A549 (cell line): Measurements from ENCODE around the gene XPR1. TPM values are rescaled to one million over a fixed set of nuclear protein-coding genes. Genes with fewer than 3 reads are reported as not detected.

Source experiments
- ATAC-seq, 2 experiments: fragments of 200-7000 bp in 1 of 2; fragments of >200 bp in 1 of 2; cut with Nextera tagmentation in 1 of 2; cut with Tn5 transposase in 1 of 2; 3 replicates each; pipeline versions ENCODE4 v1.8.0 to v1.9.1; 2018 to 2020; ENCODE audit warnings: mild to moderate bottlenecking in 1 of 2, moderate library complexity in 1 of 2
- CTCF ChIA-PET: fragments of 300-600 bp; sonication (Branson Sonifier 250); formaldehyde crosslinking; extraction: SDS; loops from one replicate; lab custom pipeline; 2021; ENCODE audit warnings: antibody characterized with exemption, inconsistent platforms; lab: Yijun Ruan, JAX
- POLR2A ChIA-PET: fragments of 350-600 bp; formaldehyde crosslinking; extraction: SDS; loops from one replicate; lab custom pipeline; 2021; ENCODE audit warnings: antibody characterized with exemption, inconsistent platforms; lab: Yijun Ruan, JAX
- DNase-seq, 2 experiments: peaks; one replicate each; pipeline versions ENCODE4 v3.0.0 to v3.0.0-alpha.2; 2011 to 2016; ENCODE audit warnings: low read depth in 1 of 2, low spot score in 1 of 2
- FAIRE-seq: peaks from 2 replicates; lab custom pipeline; 2011; peaks lifted over from hg19 to GRCh38; lab: Jason Lieb, UNC
- H3K27ac ChIP-seq, 2 experiments: fragments of >200 bp; sonication (Bioruptor Twin); formaldehyde crosslinking; 3 replicates each; pipeline ENCODE4 v1.5.1; 2016 to 2017
- H3K4me1 ChIP-seq: fragments of >200 bp; sonication (Bioruptor Twin); formaldehyde crosslinking; 3 replicates; pipeline ENCODE4 v1.6.1; 2016
- H3K4me2 ChIP-seq: fragments of >200 bp; sonication (Bioruptor Twin); formaldehyde crosslinking; 3 replicates; pipeline ENCODE4 v1.6.1; 2016
- H3K4me3 ChIP-seq: fragments of >200 bp; sonication (Bioruptor Twin); formaldehyde crosslinking; 3 replicates; pipeline ENCODE4 v1.5.1; 2016
- H3K9me3 ChIP-seq: fragments of >200 bp; sonication (Bioruptor Twin); formaldehyde crosslinking; 3 replicates; pipeline ENCODE4 v1.6.1; 2016
- ATOH8 ChIP-seq: fragments of 250-450 bp; sonication (Bioruptor Pico); IDR thresholded peaks from 2 replicates; pipeline ENCODE4 v1.5.0; 2020; ENCODE audit warnings: low read depth, mild to moderate bottlenecking, moderate library complexity
- BCL3 ChIP-seq: fragments of >200 bp; sonication (Bioruptor Twin); formaldehyde crosslinking; IDR thresholded peaks from 3 replicates; pipeline ENCODE4 v1.6.1; 2016
- EHF ChIP-seq: fragments of 250-450 bp; sonication (Bioruptor Pico); IDR thresholded peaks from 2 replicates; pipeline ENCODE4 v1.5.0; 2020; ENCODE audit warnings: mild to moderate bottlenecking
- EP300 ChIP-seq, 2 experiments: fragments of >200 bp; sonication (Bioruptor Twin); formaldehyde crosslinking; IDR thresholded peaks; 2 replicates in 1 of 2; 3 replicates in 1 of 2; pipeline ENCODE4 v1.6.1; 2016 to 2017
- ESRRA ChIP-seq: fragments of 150-350 bp; IDR thresholded peaks from 2 replicates; pipeline ENCODE4 v1.6.1; 2014; ENCODE audit warnings: mild to moderate bottlenecking, low read length, borderline replicate concordance
- FOXS1 ChIP-seq: fragments of 250-450 bp; sonication (Bioruptor Pico); IDR thresholded peaks from 2 replicates; pipeline ENCODE4 v1.5.0; 2020; ENCODE audit warnings: mild to moderate bottlenecking, moderate library complexity
- HDAC2 ChIP-seq: fragments of 200-600 bp; sonication (generic); IDR thresholded peaks from 2 replicates; pipeline ENCODE4 v1.6.1; 2016
- HMGXB4 ChIP-seq: fragments of 250-450 bp; sonication (Bioruptor Pico); IDR thresholded peaks from 2 replicates; pipeline ENCODE4 v1.5.0; 2021; ENCODE audit warnings: mild to moderate bottlenecking, moderate library complexity, borderline replicate concordance
- HOXA7 ChIP-seq: fragments of 250-450 bp; sonication (Bioruptor Pico); IDR thresholded peaks from 2 replicates; pipeline ENCODE4 v1.5.0; 2020; ENCODE audit warnings: mild to moderate bottlenecking, moderate library complexity
- HOXB13 ChIP-seq: fragments of 250-450 bp; sonication (Bioruptor Pico); IDR thresholded peaks from 2 replicates; pipeline ENCODE4 v1.5.0; 2020; ENCODE audit warnings: low read depth, mild to moderate bottlenecking, moderate library complexity
- JUN ChIP-seq, 2 experiments: fragments of >200 bp; sonication (Bioruptor Twin); formaldehyde crosslinking; IDR thresholded peaks; 2 replicates in 1 of 2; 3 replicates in 1 of 2; pipeline ENCODE4 v1.6.1; 2016 to 2017
- KDM1A ChIP-seq: fragments of 200-600 bp; sonication (generic); IDR thresholded peaks from 2 replicates; pipeline ENCODE4 v1.6.1; 2016; ENCODE audit warnings: low read depth, mild to moderate bottlenecking
- KDM5A ChIP-seq: fragments of 200-600 bp; sonication (generic); IDR thresholded peaks from 2 replicates; pipeline ENCODE4 v1.6.1; 2016; ENCODE audit warnings: antibody characterized with exemption, mild to moderate bottlenecking
- MAFK ChIP-seq: fragments of 450-650 bp; IDR thresholded peaks from 2 replicates; pipeline ENCODE4 v1.6.1; 2014; ENCODE audit not compliant: partially characterized antibody
- MAX ChIP-seq: IDR thresholded peaks from 2 replicates; pipeline ENCODE4 v1.6.1; 2012
- NFE2L2 ChIP-seq: fragments of 150-350 bp; conservative IDR thresholded peaks from 2 replicates; pipeline ENCODE4 v1.6.1; 2014; ENCODE audit warnings: low read length
- POLR2A ChIP-seq: IDR thresholded peaks from 2 replicates; pipeline ENCODE4 v1.6.1; 2012; ENCODE audit warnings: mild to moderate bottlenecking, low read length
- RAD21 ChIP-seq, 2 experiments: fragments of >200 bp in 1 of 2; sonication (Bioruptor Twin) in 1 of 2; formaldehyde crosslinking in 1 of 2; IDR thresholded peaks in 1 of 2; conservative IDR thresholded peaks in 1 of 2; 2 replicates in 1 of 2; 3 replicates in 1 of 2; pipeline ENCODE4 v1.6.1; 2012 to 2018; ENCODE audit warnings: inconsistent platforms in 1 of 2
- RNF2 ChIP-seq: fragments of 200-600 bp; sonication (generic); IDR thresholded peaks from 2 replicates; pipeline ENCODE4 v1.6.1; 2016; ENCODE audit warnings: low read depth, mild to moderate bottlenecking, antibody characterized with exemption, moderate library complexity, borderline replicate concordance
- SREBF2 ChIP-seq: fragments of 450-650 bp; IDR thresholded peaks from 2 replicates; pipeline ENCODE4 v1.6.1; 2014; ENCODE audit warnings: mild to moderate bottlenecking, moderate library complexity
- TFCP2L1 ChIP-seq: fragments of 250-450 bp; sonication (Bioruptor Pico); IDR thresholded peaks from 2 replicates; pipeline ENCODE4 v1.5.0; 2021; ENCODE audit warnings: mild to moderate bottlenecking
- TP53 ChIP-seq: fragments of 250-450 bp; sonication (Bioruptor Pico); IDR thresholded peaks from 2 replicates; pipeline ENCODE4 v1.5.0; 2021; ENCODE audit warnings: mild to moderate bottlenecking, moderate library complexity
- USF2 ChIP-seq: fragments of 450-650 bp; IDR thresholded peaks from 2 replicates; pipeline ENCODE4 v1.6.1; 2014; ENCODE audit warnings: antibody characterized with exemption
- ZSCAN20 ChIP-seq: fragments of 250-450 bp; sonication (Bioruptor Pico); IDR thresholded peaks from 2 replicates; pipeline ENCODE4 v1.8.0; 2022; ENCODE audit warnings: mild to moderate bottlenecking, moderate library complexity
- WGBS: methylation state at CpG from one replicate; pipeline ENCODE4 v1.1.6; 2017; ENCODE audit errors: missing lambda C conversion rate; 5-methylcytosine and 5-hydroxymethylcytosine counted together
- polyA plus RNA-seq, 4 experiments: library from polyadenylated mRNA; depleted of rRNA in 3 of 4; stranded (reverse); fragments of >200 nt; fragmentation: RNase III in 1 of 4; extraction: RNeasy Plus Mini Kit Qiagen cat#74134 plus additional on column Dnase treatment in 1 of 4; gene quantifications; 2 replicates in 3 of 4; 3 replicates in 1 of 4; pipeline ENCODE4 v1.2.3, GENCODE V29; 2011 to 2017

Gene XPR1
- polyA plus RNA-seq, 2 of the 4 experiments (the other 2 are of a cell fraction) = 37.5 to 86.1 TPM

GRCh38 chr1:180892675-180893074 is 260.9 kb downstream of the XPR1 start:
- FAIRE-seq (no peak), DNase-seq (no peak), ATAC-seq (no peak)
- ChIA-PET CTCF (interaction anchor here (0.7 to 1.1 kb wide), 4 partner anchors 111 to 256 kb away, joined by 3 read pairs; no protein-coding TSS in a partner anchor), POLR2A (no interaction called here)
- 95% methylated on average over 2 of the region's 2 CpGs for WGBS
- H3K9me3 ChIP-seq = no peaks in the 10 kb centered on the region
- no peak overlapping the region for H3K4me3 ChIP-seq
- TF ChIP-seq HOXB13 (CRISPR knock-in tag) (no peak), KDM5A (no peak)
- H3K27ac ChIP-seq = no peak overlapping the region
- H3K4me2 ChIP-seq = no peak overlapping the region
- H3K4me1 ChIP-seq = no peaks in the 10 kb centered on the region

- H3K4me3 ChIP-seq = no peak overlapping the region
- FAIRE-seq = no peak
- CTCF ChIA-PET = interaction anchor here (1.0 to 1.1 kb wide), 2 partner anchors 12 to 257 kb away, joined by 3 read pairs; no protein-coding TSS in a partner anchor
- H3K9me3 ChIP-seq = no peaks in the 10 kb centered on the region
- no peak overlapping the region for H3K27ac ChIP-seq
- ATAC-seq = no peak
- no peaks in the 10 kb centered on the region for H3K4me1 ChIP-seq
- POLR2A ChIA-PET = no interaction called here
- TF ChIP-seq SREBF2 = no peak
- TF ChIP-seq RNF2 = no peak
- TF ChIP-seq TFCP2L1 (CRISPR knock-in tag) = no peak
- TF ChIP-seq ESRRA = no peak
- TF ChIP-seq ATOH8 (CRISPR knock-in tag) = no peak
- no peak for TF ChIP-seq HOXA7 (CRISPR knock-in tag)
- no peak for TF ChIP-seq RAD21 (conservative IDR thresholded peaks at IDR 0.05 in 1 of 2, IDR thresholded peaks at IDR 0.05 in 1 of 2)
- no peak for TF ChIP-seq MAFK
- no peak for TF ChIP-seq NFE2L2
- TF ChIP-seq EHF = no peak
- TF ChIP-seq HMGXB4 (CRISPR knock-in tag) = no peak
- no peak for DNase-seq
- WGBS = 95% methylated on average over 3 of the region's 3 CpGs
- no peak overlapping the region for H3K4me2 ChIP-seq
Observed at GRCh38 chr1:180893614-180894013, 261.8 kb downstream of the XPR1 start.

- no peak for TF ChIP-seq KDM1A
- no peak for TF ChIP-seq TFCP2L1 (CRISPR knock-in tag)
- no peak for TF ChIP-seq ESRRA
- no peak for TF ChIP-seq TP53 (CRISPR knock-in tag)
- no peak for TF ChIP-seq BCL3
- TF ChIP-seq MAX = no peak
- TF ChIP-seq HDAC2 = no peak
- TF ChIP-seq FOXS1 (CRISPR knock-in tag) = no peak
- TF ChIP-seq USF2 = no peak
- TF ChIP-seq EP300 (IDR thresholded peaks at IDR 0.05) = no peak
- no peak for TF ChIP-seq ZSCAN20 (CRISPR knock-in tag)
- TF ChIP-seq RAD21 (conservative IDR thresholded peaks at IDR 0.05 in 1 of 2, IDR thresholded peaks at IDR 0.05 in 1 of 2) = no peak
- TF ChIP-seq POLR2A = no peak
- TF ChIP-seq HOXB13 (CRISPR knock-in tag) = no peak
- no peak for TF ChIP-seq JUN (IDR thresholded peaks at IDR 0.05)
- no peak overlapping the region for H3K4me2 ChIP-seq
- POLR2A ChIA-PET = no interaction called here
- ATAC-seq (no peak), FAIRE-seq (no peak), DNase-seq (no peak)
- H3K9me3 ChIP-seq = no peaks in the 10 kb centered on the region
- no peak overlapping the region for H3K4me3 ChIP-seq
- H3K4me1 ChIP-seq = no peaks in the 10 kb centered on the region
- WGBS = 90% methylated on average over 3 of the region's 3 CpGs
- no peak overlapping the region for H3K27ac ChIP-seq
- CTCF ChIA-PET = interaction anchor here (0.6 to 1.4 kb wide), 2 partner anchors 14 to 217 kb away, joined by 4 to 5 read pairs; no protein-coding TSS in a partner anchor
Observed at GRCh38 chr1:180896161-180896560, 264.3 kb downstream of the XPR1 start.
